Ammon's horn (tissue), 1 donor: ENCODE results near the gene SMURF1.
"Not testable (repeated sequence)": the region's sequence is repeated elsewhere in the genome, so short reads cannot be mapped to it uniquely, and the experiment has no call there.

Experiments used
- DNase-seq: peaks from one replicate; pipeline ENCODE4 v3.0.0-alpha.2; 2016; ENCODE audit warnings: low spot score

Gene SMURF1

GRCh38 chr7:99143853-99144672, at the start of gene SMURF1:
TSS of gene SMURF1 (minus strand) at chr7:99144108. CDS start at chr7:99143780, 328 bp downstream.
- DNase-seq, result peak; percentile 77

GRCh38 chr7:99191869-99192596, 48.1 kb upstream of the SMURF1 start:
- no peak for DNase-seq

- DNase-seq, result no peak
Observed at GRCh38 chr7:99190359-99191009, 46.6 kb upstream of the SMURF1 start.

- no peak for DNase-seq
Observed at GRCh38 chr7:99189222-99189621, 45.3 kb upstream of the SMURF1 start.

- no peak for DNase-seq
Observed at GRCh38 chr7:99188221-99188620, 44.3 kb upstream of the SMURF1 start.

GRCh38 chr7:99184532-99185218, 40.8 kb upstream of the SMURF1 start:
- no peak for DNase-seq

- no peak for DNase-seq
Observed at GRCh38 chr7:99180067-99180650, 36.3 kb upstream of the SMURF1 start.

GRCh38 chr7:99177165-99177564, 33.3 kb upstream of the SMURF1 start:
- DNase-seq, result no peak

- DNase-seq, result no peak
Observed at GRCh38 chr7:99173787-99174186, 29.9 kb upstream of the SMURF1 start.

- no peak for DNase-seq
Observed at GRCh38 chr7:99171731-99172130, 27.8 kb upstream of the SMURF1 start.

- DNase-seq, result no peak
Observed at GRCh38 chr7:99170730-99171074, 26.8 kb upstream of the SMURF1 start.

GRCh38 chr7:99170065-99170729, 26.3 kb upstream of the SMURF1 start:
- no peak for DNase-seq

- DNase-seq, result no peak
Observed at GRCh38 chr7:99167072-99167471, 23.2 kb upstream of the SMURF1 start.

- no peak for DNase-seq
Observed at GRCh38 chr7:99165816-99166215, 21.9 kb upstream of the SMURF1 start.

GRCh38 chr7:99163669-99164068, 19.8 kb upstream of the SMURF1 start:
- DNase-seq, result not testable (repeated sequence)

- DNase-seq, result no peak
Observed at GRCh38 chr7:99156649-99157048, 12.7 kb upstream of the SMURF1 start.

GRCh38 chr7:99155211-99155610, 11.3 kb upstream of the SMURF1 start:
- no peak for DNase-seq

- no peak for DNase-seq
Observed at GRCh38 chr7:99146979-99147378, 3.1 kb upstream of the SMURF1 start.

- no peak for DNase-seq
Observed at GRCh38 chr7:99143521-99143852, 421 bp downstream of the SMURF1 start.

GRCh38 chr7:99142727-99143520, 984 bp downstream of the SMURF1 start:
- DNase-seq, result peak; percentile 95
